CD8-positive, alpha-beta memory T cell (primary cell): ENCODE results near the gene TYMS. TPM values are rescaled to one million over a fixed set of nuclear protein-coding genes. Genes with fewer than 3 reads are reported as not detected.
A peak's percentile ranks its signal among the peaks of the same experiment; 100 is the strongest.

Source experiments
- CTCF ChIA-PET: fragments of 350-600 bp; sonication (Branson Sonifier 250); formaldehyde crosslinking; loops from one replicate; lab custom pipeline; 2021; ENCODE audit warnings: antibody characterized with exemption; lab: Charles Lee
- POLR2A ChIA-PET: fragments of 350-600 bp; sonication (Branson Sonifier 250); formaldehyde crosslinking; loops from one replicate; lab custom pipeline; 2021; ENCODE audit warnings: antibody characterized with exemption; lab: Charles Lee
- DNase-seq, 5 donors: peaks; one replicate each; pipeline versions ENCODE4 v3.0.0 to v3.0.0-alpha.2; 2020 to 2022; ENCODE audit warnings: mixed read lengths in 1 of 5
- H3K27ac ChIP-seq: one replicate; pipeline ENCODE4 v1.7.0; 2013; ENCODE audit warnings: low read depth, mild to moderate bottlenecking, low read length, moderate library complexity
- H3K27me3 ChIP-seq: 2 replicates; pipeline ENCODE4 v1.7.0; 2013; ENCODE audit warnings: low read length, mild to moderate bottlenecking; ENCODE audit not compliant: insufficient read depth, poor library complexity, severe bottlenecking
- H3K36me3 ChIP-seq: 2 replicates; pipeline ENCODE4 v1.7.0; 2013; ENCODE audit warnings: mild to moderate bottlenecking, low read length, moderate library complexity; ENCODE audit not compliant: insufficient read depth
- H3K4me1 ChIP-seq: 2 replicates; pipeline ENCODE4 v1.7.0; 2013; ENCODE audit warnings: mild to moderate bottlenecking, low read length, moderate library complexity; ENCODE audit not compliant: insufficient read depth
- H3K4me3 ChIP-seq: 2 replicates; pipeline ENCODE4 v1.7.0; 2013; ENCODE audit warnings: mild to moderate bottlenecking, low read length
- H3K9me3 ChIP-seq: 2 replicates; pipeline ENCODE4 v1.7.0; 2013; ENCODE audit warnings: mild to moderate bottlenecking, low read length
- H3K27ac Mint-ChIP-seq, 8 donors: one replicate each; pipeline ENCODE4 v1.8.0; 2020 to 2021; ENCODE audit warnings: mixed read lengths in 8 of 8, mild to moderate bottlenecking in 6 of 8, inconsistent platforms in 3 of 8, moderate library complexity in 3 of 8
- H3K27me3 Mint-ChIP-seq, 2 donors: one replicate each; pipeline ENCODE4 v1.8.0; 2020 to 2021; ENCODE audit warnings: mixed read lengths in 2 of 2, mild to moderate bottlenecking in 1 of 2, moderate library complexity in 1 of 2
- H3K36me3 Mint-ChIP-seq, 3 donors: one replicate each; pipeline ENCODE4 v1.8.0; 2020 to 2021; ENCODE audit warnings: mixed read lengths in 3 of 3, inconsistent platforms in 1 of 3, mild to moderate bottlenecking in 1 of 3
- H3K4me1 Mint-ChIP-seq, 3 donors: one replicate each; pipeline ENCODE4 v1.8.0; 2020 to 2021; ENCODE audit warnings: mixed read lengths in 3 of 3, inconsistent platforms in 1 of 3, mild to moderate bottlenecking in 1 of 3
- H3K4me3 Mint-ChIP-seq, 7 donors: one replicate each; pipeline ENCODE4 v1.8.0; 2020 to 2021; ENCODE audit warnings: mixed read lengths in 7 of 7, mild to moderate bottlenecking in 6 of 7, moderate library complexity in 4 of 7, inconsistent platforms in 2 of 7
- H3K9me3 Mint-ChIP-seq, 5 donors: one replicate each; pipeline ENCODE4 v1.8.0; 2020 to 2022; ENCODE audit warnings: mixed read lengths in 5 of 5, mild to moderate bottlenecking in 3 of 5, moderate library complexity in 2 of 5, inconsistent platforms in 1 of 5
- polyA plus RNA-seq: library from polyadenylated mRNA; unstranded; fragments of 300-500 nt; fragmentation: Illumina TruSeq; gene quantifications from one replicate; pipeline ENCODE4 v1.2.3, GENCODE V29; 2021
- total RNA-seq, 2 experiments: library from RNA; stranded (reverse); gene quantifications; one replicate each; pipeline ENCODE4 v1.2.3, GENCODE V29; 2021

TYMS gene
- total and polyA plus RNA-seq, 3 experiments from 2014 or later: 2.6 to 307 (median 297) TPM

DNA sequence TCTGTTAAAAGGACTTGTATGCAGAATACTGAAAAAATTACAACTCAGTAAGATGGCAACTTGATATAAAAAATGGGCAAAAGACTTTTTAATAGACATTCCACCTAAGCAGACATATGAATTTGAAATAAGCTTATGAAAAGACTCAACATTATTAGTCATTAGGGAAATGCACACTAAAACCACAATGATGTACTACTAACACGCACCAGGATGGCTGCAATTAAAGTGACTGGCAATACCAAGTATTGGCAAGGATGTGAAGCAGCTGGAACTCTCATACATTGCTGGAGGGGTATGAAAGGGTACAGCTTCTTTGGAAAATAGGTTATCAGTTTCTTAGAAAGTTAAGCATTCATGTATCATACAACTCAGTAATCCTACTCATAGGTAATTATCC lies 58.2 kb downstream of the TYMS start:
- peaks cover 0 to 2% (median 0%) of the 10 kb centered on the region in 5 donors for H3K9me3 Mint-ChIP-seq
- peaks cover 9 to 14% (median 13%) of the 10 kb centered on the region in 3 donors for H3K4me1 Mint-ChIP-seq
- ChIA-PET POLR2A (no interaction called here), CTCF (interaction anchor here (1.1 kb wide), 1 partner anchor 26 kb away, joined by 3 read pairs; no protein-coding TSS in a partner anchor)
- Histone ChIP-seq H3K9me3 (no peaks in the 10 kb centered on the region), H3K36me3 (no peaks in the 10 kb centered on the region), H3K4me1 (peaks cover 7% of the 10 kb centered on the region), H3K27me3 (no peaks in the 10 kb centered on the region), H3K4me3 (no peak overlapping the region), H3K27ac (no peak overlapping the region)
- H3K27me3 Mint-ChIP-seq: peaks cover 0 to 4% of the 10 kb centered on the region in 2 donors
- no peak overlapping the region for H3K4me3 Mint-ChIP-seq
- peak overlapping the region in 3 of 8 donors; percentile 12 to 40 (median 20) for H3K27ac Mint-ChIP-seq
- no peak for DNase-seq
- H3K36me3 Mint-ChIP-seq: peaks cover 0 to 8% (median 0%) of the 10 kb centered on the region in 3 donors

DNA sequence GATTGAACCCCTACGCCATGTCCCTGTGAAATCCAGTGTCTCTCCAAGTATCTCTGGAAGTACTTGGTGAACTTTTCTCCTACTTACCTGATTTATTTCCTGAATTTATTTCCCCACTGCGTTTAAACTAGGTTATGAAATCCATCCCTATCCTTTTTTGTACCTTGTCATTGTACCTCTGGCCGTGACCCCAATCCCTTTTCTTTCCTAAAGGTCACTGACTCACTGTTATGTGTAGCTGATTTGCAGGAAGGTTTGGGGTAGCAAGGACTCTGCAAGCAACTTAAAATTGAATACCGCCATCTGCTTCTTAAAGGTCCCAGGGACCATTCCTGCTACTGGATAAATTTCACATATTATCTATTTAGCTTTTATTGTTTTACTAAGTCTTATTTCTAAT lies 59.5 kb downstream of the TYMS start:
- H3K4me1 ChIP-seq: no peaks in the 10 kb centered on the region
- H3K27me3 ChIP-seq: no peaks in the 10 kb centered on the region
- Mint-ChIP-seq H3K27ac (no peak overlapping the region), H3K4me3 (peak overlapping the region in 1 of 7 donors; percentile 12), H3K27me3 (no peaks in the 10 kb centered on the region), H3K36me3 (peaks cover 0 to 1% (median 0%) of the 10 kb centered on the region in 3 donors), H3K4me1 (peaks cover 0 to 3% (median 0%) of the 10 kb centered on the region in 3 donors), H3K9me3 (peaks cover 0 to 2% (median 0%) of the 10 kb centered on the region in 5 donors)
- no peak overlapping the region for H3K27ac ChIP-seq
- no peak for DNase-seq
- no peaks in the 10 kb centered on the region for H3K9me3 ChIP-seq
- no peaks in the 10 kb centered on the region for H3K36me3 ChIP-seq
- ChIA-PET POLR2A (no interaction called here), CTCF (interaction anchor here (1.3 to 1.6 kb wide), 2 partner anchors 27 to 122 kb away, joined by 3 read pairs; no protein-coding TSS in a partner anchor)
- H3K4me3 ChIP-seq: no peak overlapping the region

Other genes starting within 250 kb of the TYMS start
- under 1 TPM in 1 of 2 experiments, not detected in 1; 0.04 TPM for gene COLEC12, start 157.0 kb upstream of the TYMS start, total RNA-seq
- gene COLEC12, start 157.0 kb upstream of the TYMS start, polyA plus RNA-seq: not detected
- not detected for gene CETN1, start 77.3 kb upstream of the TYMS start, total RNA-seq
- not detected for gene CETN1, start 77.3 kb upstream of the TYMS start, polyA plus RNA-seq
- not detected for gene CLUL1, start 60.7 kb upstream of the TYMS start, total RNA-seq
- 2.1 TPM for gene CLUL1, start 60.7 kb upstream of the TYMS start, polyA plus RNA-seq
- gene ENOSF1, start 55.0 kb downstream of the TYMS start, total RNA-seq: 10 to 100 TPM; 45.9 to 50.8 TPM
- 13.2 TPM for gene ENOSF1, start 55.0 kb downstream of the TYMS start, polyA plus RNA-seq
- gene YES1, start 154.6 kb downstream of the TYMS start, total RNA-seq: 10 to 100 TPM; 19.0 to 21.4 TPM
- 3.0 TPM for gene YES1, start 154.6 kb downstream of the TYMS start, polyA plus RNA-seq
- not detected for gene ADCYAP1, start 247.2 kb downstream of the TYMS start, total RNA-seq
- not detected for gene ADCYAP1, start 247.2 kb downstream of the TYMS start, polyA plus RNA-seq